GM12878 (cell line): Measurements from ENCODE around the gene B4GALT7. TPM values are rescaled to one million over a fixed set of nuclear protein-coding genes. Genes with fewer than 3 reads are reported as not detected.

Experiments
- ATAC-seq: fragments of 200-7000 bp; cut with Tn5 transposase; 3 replicates; pipeline ENCODE4 v1.9.1; 2020; ENCODE audit warnings: mild to moderate bottlenecking, moderate library complexity
- BruUV-seq: library from RNA; stranded (reverse); fragments of 400-500 nt; replicated peaks from 2 replicates; lab custom pipeline; 2021; lab: Mats Ljungman, UMichigan
- CTCF ChIA-PET: fragments of 300-600 bp; sonication (Branson Sonifier 250); formaldehyde crosslinking; extraction: SDS; loops from one replicate; lab custom pipeline; 2021; ENCODE audit warnings: inconsistent platforms; lab: Yijun Ruan, JAX
- POLR2A ChIA-PET: fragments of 350-600 bp; formaldehyde crosslinking; extraction: SDS; loops from one replicate; lab custom pipeline; 2021; ENCODE audit warnings: inconsistent platforms; lab: Charles Lee
- RAD21 ChIA-PET: fragments of 300-600 bp; sonication (Branson Sonifier 250); formaldehyde crosslinking; loops from one replicate; lab custom pipeline; 2023; ENCODE audit warnings: antibody characterized with exemption; ENCODE audit not compliant: unreplicated experiment; lab: Charles Lee
- SMC1A ChIA-PET: fragments of 300-600 bp; sonication (Branson Sonifier 250); formaldehyde crosslinking; loops from one replicate; lab custom pipeline; 2023; ENCODE audit not compliant: unreplicated experiment, uncharacterized antibody; lab: Charles Lee
- DNase-seq: peaks from one replicate; pipeline ENCODE4 v3.0.0-alpha.2; 2011; ENCODE audit warnings: low read depth, low spot score
- FAIRE-seq: peaks from 3 replicates; lab custom pipeline; 2011; peaks lifted over from hg19 to GRCh38; lab: Jason Lieb, UNC
- H2AFZ ChIP-seq: 2 replicates; pipeline ENCODE4 v1.6.0; 2011; ENCODE audit warnings: low read depth, low read length, control low read depth; ENCODE audit not compliant: control insufficient read depth
- H3K27ac ChIP-seq: 2 replicates; pipeline ENCODE4 v1.5.1; 2011; ENCODE audit warnings: control low read depth; ENCODE audit not compliant: control insufficient read depth, insufficient read depth
- H3K27me3 ChIP-seq, 2 experiments: replicated peaks in 1 of 2; 2 replicates each; pipeline versions ENCODE4 v1.6.0 to v1.6.1; 2011; ENCODE audit warnings: low read length in 1 of 2; ENCODE audit not compliant: control insufficient read depth in 2 of 2, insufficient read depth in 2 of 2
- H3K36me3 ChIP-seq, 2 experiments: 2 replicates each; pipeline ENCODE4 v1.5.1; 2011; ENCODE audit warnings: low read length in 1 of 2; ENCODE audit not compliant: control insufficient read depth in 2 of 2, insufficient read depth in 2 of 2
- H3K4me1 ChIP-seq: 2 replicates; pipeline ENCODE4 v1.6.1; 2011; ENCODE audit warnings: mild to moderate bottlenecking, low read length, moderate library complexity, mixed read lengths; ENCODE audit not compliant: control insufficient read depth, insufficient read depth
- H3K4me2 ChIP-seq: 2 replicates; pipeline ENCODE4 v1.6.0; 2011; ENCODE audit warnings: control low read depth; ENCODE audit not compliant: control insufficient read depth, insufficient read depth
- H3K4me3 ChIP-seq: fragments of 200-600 bp; sonication (generic); 2 replicates; pipeline ENCODE4 v1.5.1; 2016
- H3K79me2 ChIP-seq: 2 replicates; pipeline ENCODE4 v1.6.0; 2011; ENCODE audit warnings: low read length; ENCODE audit not compliant: control insufficient read depth, insufficient read depth
- H3K9ac ChIP-seq: 2 replicates; pipeline ENCODE4 v1.8.0; 2011; ENCODE audit warnings: low read length, control low read depth, mixed read lengths; ENCODE audit not compliant: control insufficient read depth, insufficient read depth
- H3K9me3 ChIP-seq: replicated peaks from 3 replicates; pipeline ENCODE4 v1.5.1; 2011; ENCODE audit warnings: mild to moderate bottlenecking, low read length; ENCODE audit not compliant: control insufficient read depth, insufficient read depth
- H4K20me1 ChIP-seq: 2 replicates; pipeline ENCODE4 v1.6.0; 2011; ENCODE audit not compliant: control insufficient read depth, insufficient read depth
- ATF2 ChIP-seq: IDR thresholded peaks from 2 replicates; pipeline ENCODE4 v1.6.1; 2012; ENCODE audit warnings: low read length, inconsistent platforms
- ATF7 ChIP-seq: fragments of 450-650 bp; IDR thresholded peaks from 2 replicates; pipeline ENCODE4 v1.6.1; 2016; ENCODE audit warnings: low read depth, mild to moderate bottlenecking
- CREB1 ChIP-seq: IDR thresholded peaks from 2 replicates; pipeline ENCODE4 v1.6.1; 2012; ENCODE audit warnings: low read depth, mild to moderate bottlenecking, inconsistent platforms
- FOS ChIP-seq: IDR thresholded peaks from 3 replicates; pipeline ENCODE4 v1.6.1; 2011; ENCODE audit warnings: borderline replicate concordance; ENCODE audit not compliant: insufficient read length; ENCODE audit errors: extremely low read depth
- IKZF2 ChIP-seq, 2 experiments: fragments of 450-650 bp; IDR thresholded peaks; 2 replicates each; pipeline ENCODE4 v1.6.1; 2017; ENCODE audit warnings: mild to moderate bottlenecking in 2 of 2, moderate library complexity in 2 of 2
- JUNB ChIP-seq: IDR thresholded peaks from 2 replicates; pipeline ENCODE4 v1.6.1; 2016; ENCODE audit warnings: antibody characterized with exemption, mild to moderate bottlenecking
- KAT2A ChIP-seq: conservative IDR thresholded peaks from 2 replicates; pipeline ENCODE4 v1.6.1; 2011; ENCODE audit warnings: low read depth, low read length; ENCODE audit not compliant: control insufficient read depth
- NR2C1 ChIP-seq: fragments of 450-650 bp; IDR thresholded peaks from 2 replicates; pipeline ENCODE4 v1.6.1; 2017; ENCODE audit warnings: antibody characterized with exemption, mild to moderate bottlenecking, moderate library complexity
- POLR2A ChIP-seq: IDR thresholded peaks from 2 replicates; pipeline ENCODE4 v1.6.1; 2011; ENCODE audit warnings: low read depth, mild to moderate bottlenecking, low read length
- POLR2AphosphoS5 ChIP-seq: IDR thresholded peaks from 2 replicates; pipeline ENCODE4 v1.6.1; 2011; ENCODE audit warnings: mild to moderate bottlenecking, low read length, inconsistent platforms
- RCOR1 ChIP-seq: conservative IDR thresholded peaks from 2 replicates; pipeline ENCODE4 v1.6.1; 2012; ENCODE audit warnings: low read depth, low read length, improper control_type of control experiment
- TCF3 ChIP-seq: IDR thresholded peaks from 2 replicates; pipeline ENCODE4 v1.6.1; 2012; ENCODE audit warnings: low read depth, mild to moderate bottlenecking, low read length, borderline replicate concordance; ENCODE audit not compliant: insufficient read depth
- USF2 ChIP-seq: IDR thresholded peaks from 2 replicates; pipeline ENCODE4 v1.6.1; 2011; ENCODE audit warnings: low read depth, low read length, improper control_type of control experiment, borderline replicate concordance
- WGBS: methylation state at CpG from one replicate; pipeline ENCODE4 v1.1.6; 2016; ENCODE audit warnings: low lambda C conversion rate; ENCODE audit not compliant: insufficient replicate concordance, insufficient coverage; ENCODE audit errors: missing lambda C conversion rate; 5-methylcytosine and 5-hydroxymethylcytosine counted together
- in situ Hi-C: fragments of 300-500 bp; cut with MboI; formaldehyde crosslinking; loops from 9 replicates; pipeline ENCODE4 v1.14.3; 2018; ENCODE audit warnings: mixed read lengths
- intact Hi-C: fragments of 100-400 bp; cut with micrococcal nuclease; formaldehyde crosslinking; loops from one replicate; pipeline ENCODE4 v1.14.2; 2022; ENCODE audit not compliant: unreplicated experiment
- polyA plus RNA-seq, 11 experiments: library from polyadenylated mRNA; depleted of rRNA in 4 of 11; unstranded in 6 of 11; stranded (reverse) in 5 of 11; fragments of >200 nt; fragmentation: Nextera tagmentation in 4 of 11; fragmentation: Illumina TruSeq in 1 of 11; extraction: Ambion mirVana in 4 of 11; extraction: Trizol in 1 of 11; gene quantifications; 1 replicate in 1 of 11; 2 replicates in 10 of 11; pipeline versions ENCODE4 v1.2.1 to v1.2.3, GENCODE V29; 2011 to 2016; ENCODE audit warnings: inconsistent platforms in 2 of 11, missing spikeins in 2 of 11, low read depth in 1 of 11
- total RNA-seq, 4 experiments: library from RNA; depleted of rRNA in 3 of 4; stranded (reverse); fragments of >200 nt in 3 of 4; fragmentation: Illumina TruSeq in 1 of 4; extraction: Trizol in 1 of 4; gene quantifications; 2 replicates each; pipeline versions ENCODE4 v1.2.1 to v1.2.3, GENCODE V29; 2013 to 2021

The B4GALT7 gene
- total and polyA plus RNA-seq, 10 of the 15 experiments (the other 5 are each of a cell fraction or from before 2014, with no cell fraction given), result 0.34 to 27.3 (median 16.4) TPM

GRCh38 chr5:177610770-177611445, 11.0 kb downstream of the B4GALT7 start:
- in situ Hi-C loops, result loop anchor here (25.0 kb wide), 1 partner anchor 1574 kb away; no protein-coding TSS in a partner anchor
- Histone ChIP-seq H3K79me2 (no peaks in the 10 kb centered on the region), H3K4me1 (no peaks in the 10 kb centered on the region), H2AFZ (no peak overlapping the region), H3K9ac (no peak overlapping the region), H3K9me3 (no peaks in the 10 kb centered on the region), H3K27me3 (no peaks in the 10 kb centered on the region), H4K20me1 (no peaks in the 10 kb centered on the region), H3K4me3 (no peak overlapping the region), H3K4me2 (no peak overlapping the region), H3K27ac (no peak overlapping the region), H3K36me3 (peaks cover 0 to 4% of the 10 kb centered on the region in 2 experiments; a peak in 2 of 4 replicates)
- peak; percentile 42; the same call in 1 of the 2 replicates for TF ChIP-seq POLR2AphosphoS5
- no peak for TF ChIP-seq ATF7
- peak; percentile 35; the same call in 1 of the 2 replicates for TF ChIP-seq POLR2A
- ChIA-PET POLR2A (interaction anchor here (0.6 kb wide), 1 partner anchor 455 kb away, joined by 4 read pairs; no protein-coding TSS in a partner anchor), CTCF (no interaction called here), SMC1A (no interaction called here), RAD21 (no interaction called here)
- ATAC-seq (no peak), DNase-seq (no peak), FAIRE-seq (no peak)
- intact Hi-C loops, result no loop called here
- 85% methylated on average over 4 of the region's 4 CpGs for WGBS
- no TSS peak for BruUV-seq

GRCh38 chr5:177611446-177612214, 11.7 kb downstream of the B4GALT7 start:
- SMC1A ChIA-PET, result no interaction called here
- in situ Hi-C loops, result loop anchor here (25.0 kb wide), 1 partner anchor 1574 kb away; no protein-coding TSS in a partner anchor
- POLR2A ChIA-PET, result interaction anchor here (0.6 kb wide), 1 partner anchor 455 kb away, joined by 4 read pairs; no protein-coding TSS in a partner anchor
- Histone ChIP-seq H3K9me3 (no peaks in the 10 kb centered on the region), H4K20me1 (no peaks in the 10 kb centered on the region), H2AFZ (no peak overlapping the region), H3K36me3 (peaks cover 0 to 4% of the 10 kb centered on the region in 2 experiments; a peak in 2 of 4 replicates), H3K4me3 (no peak overlapping the region), H3K27me3 (no peaks in the 10 kb centered on the region), H3K4me1 (no peaks in the 10 kb centered on the region), H3K27ac (no peak overlapping the region), H3K9ac (no peak overlapping the region), H3K79me2 (no peaks in the 10 kb centered on the region), H3K4me2 (no peak overlapping the region)
- CTCF ChIA-PET, result no interaction called here
- WGBS, result 95% methylated on average over 15 of the region's 15 CpGs
- ATAC-seq, result no peak
- FAIRE-seq, result no peak
- no peak for DNase-seq
- BruUV-seq, result no TSS peak
- intact Hi-C loops, result no loop called here
- RAD21 ChIA-PET, result no interaction called here
- no peak for TF ChIP-seq KAT2A
- no peak for TF ChIP-seq CREB1
- no peak for TF ChIP-seq RCOR1
- no peak for TF ChIP-seq ATF2
- TF ChIP-seq NR2C1, result no peak
- TF ChIP-seq FOS, result no peak
- TF ChIP-seq TCF3, result no peak
- no peak for TF ChIP-seq IKZF2 (IDR thresholded peaks at IDR 0.05)
- no peak for TF ChIP-seq USF2
- TF ChIP-seq JUNB, result no peak
- TF ChIP-seq POLR2A, result no peak; the same call in 1 of the 2 replicates
